ENCODE data around the gene ADGRG3.

Gene ADGRG3

DNA sequence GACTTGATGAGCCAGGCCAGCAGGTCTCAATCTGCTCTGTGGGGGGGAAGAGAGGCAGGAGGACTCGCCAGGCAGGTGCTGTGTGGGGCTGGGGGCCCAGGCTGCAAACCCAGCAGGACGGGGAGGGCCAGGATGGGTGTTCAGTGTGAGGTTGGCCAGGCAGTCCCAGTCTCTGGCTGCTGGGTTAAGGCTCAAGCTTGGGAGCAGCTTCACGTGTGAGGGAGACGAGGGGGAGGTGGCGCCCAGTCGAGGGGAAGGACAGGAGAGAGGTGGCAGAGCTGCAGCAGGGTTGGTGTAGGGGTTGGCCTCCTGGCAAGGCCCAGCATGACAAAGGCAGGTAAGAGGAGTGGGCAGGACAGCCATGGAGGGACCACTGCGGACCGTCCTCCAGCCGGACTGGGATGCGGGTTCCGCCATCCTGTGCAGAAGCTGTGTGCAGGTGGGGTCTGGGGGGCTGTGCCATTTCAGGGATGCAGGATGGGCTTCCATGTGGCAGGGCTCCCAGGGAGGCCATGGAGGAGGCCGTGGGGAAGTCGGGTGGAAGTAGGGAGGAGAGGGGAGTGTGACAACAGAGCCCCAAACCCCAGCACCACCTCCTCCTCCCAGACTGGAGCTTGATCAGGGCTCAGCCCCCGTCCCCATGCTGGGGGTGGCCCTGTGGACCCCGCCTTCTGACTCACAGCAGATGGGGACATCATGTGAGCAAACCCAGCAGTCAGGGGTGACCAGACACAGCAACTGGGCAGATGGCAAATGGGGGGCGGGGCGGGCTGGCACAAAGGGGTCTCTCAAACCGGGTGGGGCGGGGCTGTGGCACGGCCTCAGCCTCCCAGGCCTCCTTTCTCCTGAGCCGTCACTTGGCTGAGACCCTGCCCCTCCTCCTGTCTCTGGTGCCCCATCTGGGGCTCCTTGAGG is 36.9 kb upstream of the ADGRG3 start:
- peak; percentile 65 for DNase-seq

DNA sequence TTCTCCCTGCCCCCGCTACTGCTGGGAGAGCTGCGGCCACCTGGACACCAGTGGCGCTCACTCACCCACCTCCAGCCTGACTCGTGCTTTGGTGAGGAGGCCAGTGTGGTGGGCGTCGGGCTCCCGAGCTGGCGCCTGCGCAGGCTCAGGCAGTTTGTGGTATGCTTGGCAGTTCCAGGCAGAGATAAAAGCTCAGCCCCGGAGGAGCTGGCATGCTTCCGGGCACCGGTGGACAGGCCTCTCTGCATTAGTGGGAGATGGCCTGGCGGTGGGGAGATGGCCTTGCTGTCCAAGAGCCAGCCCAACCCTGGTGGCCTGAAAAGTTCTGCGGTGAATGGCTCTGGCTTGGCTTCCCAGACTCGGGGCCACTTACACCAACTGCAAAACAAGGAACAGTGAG is 35.5 kb upstream of the ADGRG3 start:
- no peak for DNase-seq

DNA sequence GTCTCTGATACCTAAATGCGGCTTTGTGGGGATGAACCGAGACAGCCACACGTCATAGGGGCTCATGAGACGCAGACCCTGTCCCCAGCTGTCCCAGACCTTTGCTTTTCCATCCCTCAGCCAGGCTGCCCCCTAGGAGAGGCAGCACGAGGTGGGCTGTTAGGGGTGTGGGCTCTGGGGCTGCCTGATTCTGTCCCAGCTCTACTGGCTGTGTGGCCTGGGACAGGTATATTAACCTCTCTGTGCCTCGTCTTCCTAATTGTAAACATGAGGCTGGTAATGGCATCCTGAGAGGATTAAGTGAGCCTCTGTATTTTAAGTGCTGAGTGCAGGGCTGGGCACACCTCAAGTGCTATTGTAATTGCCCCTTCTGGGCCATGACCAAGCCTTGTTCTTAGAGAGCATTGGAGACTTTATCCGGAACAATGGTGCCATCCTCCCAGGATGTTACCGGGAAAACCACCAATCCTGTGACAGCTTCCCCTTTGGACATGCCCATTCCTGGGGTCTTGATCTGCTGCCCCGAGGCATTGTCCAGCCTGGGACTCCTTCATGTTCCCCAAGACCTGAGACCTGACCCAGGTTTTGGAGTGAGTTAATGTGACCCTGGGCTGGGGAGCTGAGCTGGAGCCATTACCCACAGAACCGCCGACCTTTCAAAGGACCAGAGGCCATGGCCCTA is 34.6 kb upstream of the ADGRG3 start:
- no peak for DNase-seq

DNA sequence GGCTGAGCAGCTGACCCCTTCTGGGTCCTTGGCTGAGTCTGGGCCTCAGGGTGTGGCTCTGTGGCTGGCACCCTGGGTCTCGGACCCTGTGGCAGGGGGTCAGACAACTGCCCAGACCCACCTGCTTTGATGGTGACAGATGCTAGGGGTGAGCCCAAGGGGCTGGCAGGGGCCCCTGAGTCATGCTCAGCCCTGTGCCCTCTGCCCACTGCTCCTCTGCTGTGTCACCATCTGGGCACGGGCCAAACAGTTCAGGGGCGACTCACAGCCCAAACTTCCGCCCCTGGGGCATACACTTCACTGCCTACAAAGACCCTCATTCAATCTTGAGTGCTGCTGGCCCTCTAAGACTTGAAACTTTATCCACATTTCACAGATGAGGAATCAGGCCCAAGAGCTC is 33.9 kb upstream of the ADGRG3 start:
- DNase-seq: no peak

DNA sequence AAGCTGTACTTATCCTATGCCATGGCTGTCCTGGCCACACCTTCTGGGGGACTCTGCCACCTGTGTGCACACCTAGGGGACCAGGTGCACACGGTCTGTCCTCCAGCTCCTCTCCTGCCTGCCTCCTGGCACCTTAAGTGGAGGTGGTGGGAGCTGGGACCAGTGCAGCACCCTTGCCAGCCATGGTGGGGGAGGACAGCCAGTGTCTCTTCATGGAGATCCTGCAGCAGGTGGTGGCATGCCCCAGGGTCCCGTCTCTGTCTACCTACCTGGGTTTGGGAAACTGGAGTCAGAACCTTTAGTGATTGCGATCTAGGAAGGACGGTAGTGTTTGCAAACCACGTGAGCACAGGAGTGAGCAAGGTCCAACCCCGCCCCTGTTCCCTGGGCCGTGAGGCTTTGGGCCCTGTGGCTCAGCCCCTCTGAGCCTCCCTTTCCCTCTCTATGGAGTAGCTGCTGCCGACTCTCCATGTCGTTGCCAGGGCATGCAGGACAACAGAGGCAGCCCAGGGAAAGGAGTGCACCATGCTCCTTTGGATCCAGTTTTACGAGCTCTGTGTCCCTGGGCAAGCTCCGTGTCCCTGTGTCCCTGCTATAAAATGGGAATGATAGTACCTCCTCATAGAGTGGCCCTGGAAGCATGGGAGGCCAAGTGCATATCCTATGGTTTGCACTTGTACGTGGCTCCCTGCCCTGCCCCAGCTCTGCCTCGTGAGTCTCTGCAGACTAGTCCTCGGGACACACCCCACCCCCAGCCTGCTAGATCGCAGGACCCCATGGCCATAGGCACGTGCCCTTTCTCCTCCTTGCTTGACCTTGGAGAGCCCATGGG is 32.6 kb upstream of the ADGRG3 start:
- DNase-seq: no peak

DNA sequence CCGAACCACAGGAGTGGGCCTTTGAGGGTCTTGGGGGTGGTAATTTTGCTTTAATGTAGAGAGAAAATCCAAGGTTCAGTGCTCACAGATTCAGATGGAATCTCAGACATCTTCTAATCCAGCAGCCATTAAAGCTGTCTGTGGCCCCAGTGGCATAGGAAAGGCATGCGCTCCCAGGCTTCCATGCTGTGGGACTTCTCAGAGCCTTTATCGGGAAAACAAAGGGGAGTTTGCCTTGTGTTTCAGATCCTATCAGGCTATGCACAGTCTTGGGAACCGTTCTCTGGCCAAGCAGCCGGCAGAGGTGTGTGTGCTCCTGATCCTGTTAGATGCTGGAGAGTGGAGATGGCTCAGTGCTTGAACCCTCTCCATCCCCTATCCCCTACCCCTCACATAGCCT is 31.9 kb upstream of the ADGRG3 start:
- DNase-seq: no peak

DNA sequence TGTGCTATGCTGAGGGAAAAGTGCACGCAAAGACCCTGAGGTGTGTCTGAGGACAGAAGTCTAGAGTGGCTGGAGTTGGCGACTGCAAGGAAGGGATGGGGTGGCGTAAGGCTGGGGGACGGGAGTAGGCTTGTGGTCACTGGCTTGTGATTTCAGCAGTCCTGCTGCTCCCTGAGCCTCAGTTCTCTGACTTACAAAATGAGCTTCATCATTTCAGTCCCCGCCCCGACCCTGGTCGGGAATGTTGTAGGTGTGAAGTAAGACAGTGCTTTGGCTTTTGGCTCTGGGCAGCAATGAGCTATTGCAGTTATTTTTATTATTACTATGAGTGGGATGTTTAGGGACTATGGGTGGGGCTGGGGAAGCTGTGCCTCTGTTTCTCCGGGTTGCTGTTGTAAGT is 31.1 kb upstream of the ADGRG3 start:
- DNase-seq: no peak

DNA sequence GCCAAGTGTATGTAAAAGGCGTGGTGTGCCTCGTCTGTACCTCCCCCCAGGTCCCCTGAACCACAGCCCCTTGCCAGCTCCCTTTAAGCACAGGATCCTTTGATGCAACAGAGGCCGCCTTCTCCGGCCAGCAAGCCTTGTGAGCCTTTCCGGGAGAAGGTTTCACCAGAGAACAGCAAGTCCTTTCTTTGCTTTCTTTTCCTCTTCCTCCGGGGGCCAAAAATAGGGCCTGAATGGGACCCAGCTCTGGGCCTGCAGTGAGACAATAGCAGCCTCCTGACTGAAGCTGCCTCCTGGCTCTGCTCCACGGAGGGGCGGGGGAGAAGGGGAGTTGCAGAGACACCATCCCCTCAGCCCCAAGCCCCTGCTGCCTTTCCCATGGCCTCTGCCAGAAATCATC is 30.7 kb upstream of the ADGRG3 start:
- no peak for DNase-seq

DNA sequence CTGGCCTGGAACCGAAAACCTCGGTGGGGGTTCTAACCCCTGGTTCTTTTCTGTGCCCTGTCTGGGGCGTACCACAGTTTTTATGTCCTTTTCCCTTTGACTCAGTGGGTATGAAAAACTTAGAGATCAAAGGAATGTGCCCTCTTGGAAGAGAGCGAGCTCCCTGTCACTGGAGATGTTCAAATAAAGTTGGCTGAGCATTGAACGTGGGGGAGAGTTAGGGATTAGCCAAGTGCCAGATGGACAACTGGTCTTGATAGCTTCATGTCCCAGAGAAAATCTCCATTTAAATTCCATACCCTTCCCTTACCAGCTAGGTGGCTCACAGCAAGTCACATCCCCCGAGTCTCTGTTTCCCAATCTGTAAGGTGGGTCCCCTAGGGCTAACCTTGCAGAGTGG is 30.1 kb upstream of the ADGRG3 start:
- no peak for DNase-seq

DNA sequence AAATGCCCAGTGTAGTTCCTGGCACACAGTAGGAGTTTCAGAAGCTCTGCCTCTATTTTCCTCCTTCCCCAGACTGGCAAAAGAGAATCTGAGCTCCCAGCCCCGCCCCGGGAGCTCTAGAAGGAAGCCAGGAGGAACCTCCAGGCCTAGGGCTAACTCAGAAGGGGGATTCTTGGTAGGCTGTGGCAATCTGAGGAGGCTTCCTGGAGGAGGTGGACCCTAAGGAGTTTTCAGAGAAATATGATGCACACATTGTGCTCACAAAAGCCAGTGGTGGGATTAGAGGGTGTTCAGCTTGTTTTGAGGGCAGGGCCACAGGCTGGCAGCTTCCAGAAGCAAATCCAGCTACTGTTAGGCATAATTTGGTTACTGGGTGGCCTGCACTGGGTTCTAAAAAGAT is 29.7 kb upstream of the ADGRG3 start:
- DNase-seq: no peak

DNA sequence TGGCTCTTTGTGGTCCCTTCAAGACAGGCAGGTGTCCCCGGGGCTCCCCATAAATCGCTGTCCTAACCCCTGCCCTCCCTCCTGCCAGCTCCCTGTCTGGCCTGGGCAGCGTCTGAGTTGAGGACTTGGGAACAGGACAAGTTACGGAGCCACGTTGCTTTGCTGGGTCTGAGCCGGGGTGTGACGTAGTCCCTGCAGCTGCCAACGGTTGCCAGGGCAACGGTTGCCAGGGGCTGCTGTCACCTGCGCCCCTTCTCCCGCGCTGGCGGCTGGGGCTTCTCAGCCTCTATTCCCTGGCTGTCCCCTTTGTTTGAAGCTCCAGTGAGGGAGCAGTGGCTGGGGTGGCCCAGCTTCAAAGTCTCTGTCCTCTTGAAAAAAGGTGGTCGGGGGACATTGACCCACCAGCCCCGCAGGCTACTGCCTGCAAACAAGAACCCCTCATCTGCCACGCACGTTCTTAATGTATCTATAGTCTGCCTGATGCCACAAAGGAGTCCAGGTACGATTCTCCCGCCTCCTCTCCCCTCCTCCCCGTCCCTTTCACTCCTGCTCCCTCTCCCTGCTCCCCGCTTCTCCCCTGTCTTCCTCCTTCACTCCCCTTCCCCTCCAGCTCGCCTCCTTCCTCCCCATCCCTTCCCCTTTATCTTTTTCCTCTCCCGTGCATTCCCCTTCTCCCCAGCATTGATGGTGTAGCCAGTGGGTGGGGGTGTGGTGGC is 28.8 kb upstream of the ADGRG3 start:
- peak; percentile 43 for DNase-seq

DNA sequence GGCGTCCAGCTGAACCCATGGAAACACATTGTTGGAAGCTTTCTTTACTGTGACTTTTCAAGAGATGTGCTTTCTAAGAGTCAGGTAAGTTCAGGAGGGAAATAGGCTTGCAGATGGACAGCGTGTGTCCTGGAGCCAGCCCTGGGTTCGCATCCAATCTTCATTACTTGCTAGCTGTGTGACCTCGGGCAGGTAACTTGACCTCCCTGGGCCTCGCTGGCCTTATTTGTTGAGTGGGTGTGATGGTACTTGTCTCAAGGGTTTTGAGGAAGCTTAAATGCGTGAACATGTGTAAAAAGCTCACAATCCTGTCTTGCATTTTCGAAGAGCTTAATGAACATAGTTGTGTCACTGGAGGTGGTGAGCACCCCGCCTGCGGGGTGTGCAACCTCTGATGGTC is 27.9 kb upstream of the ADGRG3 start:
- no peak for DNase-seq

DNA sequence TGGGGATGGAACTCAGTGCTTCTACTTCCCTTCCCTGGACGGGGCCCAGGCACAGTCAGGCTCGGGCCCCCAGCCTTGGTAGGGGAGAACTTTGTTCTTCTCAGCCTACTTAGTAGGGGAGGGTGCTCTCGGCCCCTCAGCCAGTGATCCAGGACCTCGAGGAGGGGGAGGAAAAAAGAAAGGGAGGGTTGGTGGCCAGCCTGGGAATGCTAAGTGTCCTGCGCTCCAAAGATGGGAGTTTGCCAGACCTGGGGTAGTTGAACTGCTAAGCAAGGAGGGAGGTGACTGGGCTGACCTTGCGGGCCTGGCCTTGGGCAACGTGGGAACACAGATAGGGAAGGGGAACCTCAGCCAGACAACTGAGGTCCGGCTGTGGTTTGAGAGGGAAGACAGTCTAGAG is 27.5 kb upstream of the ADGRG3 start:
- DNase-seq: no peak

DNA sequence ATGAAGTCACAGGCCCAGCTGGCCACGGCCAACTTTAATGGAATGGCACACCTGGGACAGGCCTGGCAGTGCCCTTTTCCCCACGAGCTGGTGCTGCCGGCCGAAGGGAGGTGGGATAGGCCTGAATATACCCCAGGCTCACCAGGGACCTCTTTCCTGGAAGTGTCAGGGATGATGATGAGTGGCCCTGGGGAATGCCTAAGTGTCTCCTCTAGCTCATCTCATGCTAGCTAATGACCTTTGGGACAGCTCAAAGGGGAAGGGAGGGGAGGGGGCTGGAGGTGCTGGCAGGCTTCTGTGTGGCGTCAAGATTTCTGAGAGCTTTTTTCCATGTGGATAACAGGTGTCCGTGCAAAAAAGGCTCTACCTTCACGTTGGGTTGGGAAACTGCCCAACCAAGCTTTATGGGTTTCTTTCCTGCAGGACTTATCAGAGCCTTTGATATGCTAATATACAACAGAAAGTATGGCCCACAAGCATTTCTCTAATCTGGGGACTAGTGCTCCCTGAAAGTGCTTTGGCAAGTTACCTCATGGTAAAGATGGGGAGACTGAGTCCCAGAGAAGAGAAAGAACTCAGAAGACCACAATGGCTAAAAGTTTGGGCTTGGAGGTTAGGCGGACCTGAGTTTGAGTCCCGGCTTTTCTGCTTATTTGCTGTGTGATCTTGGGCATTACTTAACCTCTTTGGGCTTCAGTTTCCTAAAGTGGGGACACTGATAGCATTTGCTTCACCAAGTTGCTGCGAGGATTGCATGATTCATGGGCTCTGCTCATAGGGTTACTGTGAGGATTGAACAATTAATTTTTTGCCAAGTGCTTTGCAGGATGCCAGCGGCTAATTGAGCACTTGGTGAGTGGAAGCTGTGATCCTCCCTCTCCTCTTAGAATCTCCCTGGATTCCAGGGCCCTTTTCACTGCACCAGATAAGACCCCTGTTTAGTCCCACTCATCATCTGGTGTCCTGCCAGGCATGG is 25.7 kb upstream of the ADGRG3 start:
- DNase-seq: no peak

DNA sequence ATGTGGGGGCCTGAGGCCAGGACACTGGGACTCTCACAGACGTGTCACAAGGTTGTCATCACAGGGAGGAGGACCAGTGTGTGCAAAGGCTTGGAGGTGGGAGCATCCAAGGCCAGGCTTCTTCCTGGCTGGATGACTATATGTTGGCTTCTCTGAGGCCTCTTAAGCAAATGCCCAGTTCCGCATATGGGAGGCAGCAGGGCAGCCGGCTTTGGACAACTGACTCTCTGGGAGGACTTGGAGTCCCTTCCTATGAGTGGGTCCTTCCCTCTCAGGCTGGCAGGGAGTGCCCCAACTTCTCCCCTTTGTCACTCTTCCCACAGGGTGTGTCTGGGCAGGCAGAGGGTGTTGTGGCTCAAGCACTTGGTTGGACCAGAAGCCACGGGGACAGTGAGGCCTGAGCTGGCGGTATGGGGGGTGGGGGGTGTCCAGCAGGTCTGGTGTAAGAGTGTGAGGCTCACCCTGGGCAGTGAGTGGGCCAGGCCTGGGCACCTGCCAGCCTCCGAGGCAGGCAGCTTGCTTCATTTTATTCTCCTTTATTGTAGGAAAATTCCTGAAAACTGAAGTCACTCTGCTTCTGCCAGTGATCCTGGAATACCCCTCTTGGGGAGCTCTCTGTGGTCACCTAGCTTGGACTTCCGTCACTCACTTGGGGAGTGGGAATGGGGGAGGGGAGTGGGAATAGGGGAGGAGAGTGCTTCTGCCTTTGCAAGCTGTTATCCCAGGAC is 24.8 kb upstream of the ADGRG3 start:
- no peak for DNase-seq

DNA sequence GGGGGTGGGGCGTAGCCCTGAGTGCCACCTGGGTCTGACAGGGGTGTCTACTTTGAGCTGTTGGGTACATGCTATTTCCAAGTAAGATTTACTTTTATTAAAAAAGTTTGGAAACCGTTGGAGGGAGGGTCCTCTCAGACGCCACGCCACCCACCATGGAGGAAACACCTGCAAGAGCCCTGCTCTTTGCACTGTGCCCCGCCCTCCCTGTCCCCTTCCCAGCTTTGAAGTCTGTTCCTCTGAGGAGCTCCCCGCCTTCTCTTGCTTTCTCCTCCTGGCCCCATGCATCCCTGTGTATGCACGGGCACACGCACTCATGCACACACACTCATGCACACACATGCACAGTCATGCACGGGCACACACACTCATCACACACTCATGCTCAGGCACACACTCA is 24.2 kb upstream of the ADGRG3 start:
- no peak for DNase-seq

DNA sequence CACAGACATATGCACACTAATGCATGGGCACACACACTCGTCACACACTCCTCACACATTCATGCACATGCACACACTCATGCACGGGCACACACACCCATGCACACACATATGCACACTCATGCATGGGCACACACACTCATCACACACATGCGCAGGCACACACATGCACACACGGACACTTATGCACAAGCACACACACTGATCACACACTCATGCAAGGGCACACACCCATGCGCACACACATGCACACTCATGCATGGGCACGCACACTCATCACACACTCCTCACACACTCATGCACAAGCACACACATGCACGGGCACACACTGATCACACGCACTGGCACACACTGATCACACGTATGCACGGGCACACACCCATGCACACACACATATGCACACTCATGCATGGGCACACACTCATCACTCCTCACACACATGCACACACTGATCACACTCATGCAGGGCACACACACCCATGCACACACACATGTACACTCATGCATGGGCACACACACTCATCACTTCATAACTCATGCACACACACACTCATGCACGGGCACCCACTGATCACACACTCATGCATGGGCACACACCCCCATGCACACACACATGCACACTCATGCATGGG is 23.6 kb upstream of the ADGRG3 start:
- no peak for DNase-seq

DNA sequence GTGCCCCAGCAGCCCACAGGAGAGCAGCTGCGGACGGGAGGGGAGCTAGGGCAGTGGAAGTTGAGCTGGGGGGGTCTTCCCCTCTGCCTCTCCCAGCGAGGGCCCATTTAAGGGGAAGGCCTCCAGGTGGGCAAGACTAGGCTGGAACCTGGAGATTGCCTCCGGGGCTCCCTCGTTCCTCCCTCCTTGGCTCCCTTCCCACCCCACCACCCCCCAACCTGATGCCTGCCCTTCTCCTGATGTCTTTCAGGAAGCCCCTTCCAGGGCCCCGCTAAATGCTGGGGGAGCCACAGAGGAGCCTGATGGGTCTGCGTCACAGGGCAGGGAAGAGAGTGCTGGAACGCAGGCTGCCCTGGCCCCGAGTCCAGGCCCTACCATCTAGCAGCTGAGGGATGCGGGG is 22.9 kb upstream of the ADGRG3 start:
- no peak for DNase-seq

DNA sequence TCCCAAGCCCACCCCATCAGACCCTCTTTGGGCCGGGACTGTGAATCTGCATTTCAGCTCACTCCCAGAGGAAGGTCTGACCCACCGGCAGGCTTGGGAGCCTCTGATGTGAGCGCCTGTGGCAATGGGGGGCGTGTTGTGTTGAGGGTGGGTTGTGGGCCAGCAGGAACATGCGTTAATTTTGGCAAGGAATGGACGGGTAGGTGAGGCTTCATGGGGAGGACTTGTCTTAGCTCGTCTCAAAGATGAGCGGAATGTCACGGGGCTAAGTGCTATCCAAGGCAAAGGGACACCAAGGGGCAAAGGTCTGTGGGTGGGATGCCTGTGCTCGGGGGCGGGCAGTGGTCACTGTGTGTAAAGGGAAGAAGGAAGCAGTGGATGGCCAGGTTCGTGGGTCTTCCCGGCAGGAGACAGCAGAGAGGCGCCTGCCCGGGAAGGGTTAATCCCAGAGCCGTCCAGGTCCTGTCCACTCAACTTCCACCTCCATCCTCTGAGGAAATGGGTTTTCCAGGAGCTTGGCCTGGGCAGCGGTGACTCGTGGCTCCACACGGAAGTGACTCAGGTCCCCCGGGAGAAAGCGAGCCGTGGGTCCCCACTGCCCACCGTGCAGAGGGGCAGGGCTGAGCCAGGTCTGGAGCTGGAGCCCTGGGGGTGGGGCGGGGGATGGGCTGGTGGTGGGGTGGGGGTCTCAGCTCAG is 22.3 kb upstream of the ADGRG3 start:
- no peak for DNase-seq

All from NCI-H69 (cell line).